ENCODE data around the gene LCE2C. TPM values are rescaled to one million over a fixed set of nuclear protein-coding genes. Genes with fewer than 3 reads are reported as not detected.

The LCE2C gene
- total RNA-seq, 1 experiment from 2014 or later, result not detected

DNA sequence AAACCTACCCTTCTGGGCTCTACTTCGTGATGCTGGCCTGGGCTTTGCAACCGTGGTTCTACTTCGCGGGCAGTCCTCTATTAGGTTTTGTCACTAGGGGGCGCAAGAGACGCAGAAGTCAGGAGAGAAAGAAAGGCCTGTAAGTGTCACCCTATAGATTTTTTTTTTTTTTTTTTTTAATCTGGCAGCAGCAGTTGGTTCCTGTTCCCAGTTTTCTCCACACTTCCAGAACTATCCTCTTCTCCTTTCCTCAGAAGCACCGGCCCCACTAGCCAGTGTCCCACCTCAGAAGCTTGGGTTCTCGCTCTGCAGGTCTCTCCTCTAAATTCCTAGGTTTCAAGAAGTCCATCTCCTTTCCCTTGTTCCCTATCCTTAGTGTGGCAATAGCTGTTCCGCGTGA is 21.0 kb upstream of the LCE2C start:
- ChIA-PET CTCF (interaction anchor here (0.7 kb wide), 3 partner anchors 196 to 566 kb away, joined by 3 to 5 read pairs (median 5); no protein-coding TSS in a partner anchor), POLR2A (no interaction called here)
- H3K27me3 ChIP-seq (ENCODE audit: control insufficient read depth, insufficient read depth, low read length), result peaks cover 5% of the 10 kb centered on the region
- TF ChIP-seq TCF7L2 (IDR thresholded peaks at IDR 0.05; ENCODE audit: low read depth, low read length), result no peak
- TF ChIP-seq, protein P1, sequence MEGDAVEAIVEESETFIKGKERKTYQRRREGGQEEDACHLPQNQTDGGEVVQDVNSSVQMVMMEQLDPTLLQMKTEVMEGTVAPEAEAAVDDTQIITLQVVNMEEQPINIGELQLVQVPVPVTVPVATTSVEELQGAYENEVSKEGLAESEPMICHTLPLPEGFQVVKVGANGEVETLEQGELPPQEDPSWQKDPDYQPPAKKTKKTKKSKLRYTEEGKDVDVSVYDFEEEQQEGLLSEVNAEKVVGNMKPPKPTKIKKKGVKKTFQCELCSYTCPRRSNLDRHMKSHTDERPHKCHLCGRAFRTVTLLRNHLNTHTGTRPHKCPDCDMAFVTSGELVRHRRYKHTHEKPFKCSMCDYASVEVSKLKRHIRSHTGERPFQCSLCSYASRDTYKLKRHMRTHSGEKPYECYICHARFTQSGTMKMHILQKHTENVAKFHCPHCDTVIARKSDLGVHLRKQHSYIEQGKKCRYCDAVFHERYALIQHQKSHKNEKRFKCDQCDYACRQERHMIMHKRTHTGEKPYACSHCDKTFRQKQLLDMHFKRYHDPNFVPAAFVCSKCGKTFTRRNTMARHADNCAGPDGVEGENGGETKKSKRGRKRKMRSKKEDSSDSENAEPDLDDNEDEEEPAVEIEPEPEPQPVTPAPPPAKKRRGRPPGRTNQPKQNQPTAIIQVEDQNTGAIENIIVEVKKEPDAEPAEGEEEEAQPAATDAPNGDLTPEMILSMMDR (IDR thresholded peaks at IDR 0.05), result peak; percentile 92
- no peaks in the 10 kb centered on the region for H3K4me1 ChIP-seq (ENCODE audit: control insufficient read depth, insufficient read depth, low read length)
- H3K4me3 ChIP-seq (ENCODE audit: low read depth in 2 of 2, low read length in 2 of 2), result no peak overlapping the region
- BruUV-seq (replicated peaks), result no TSS peak
- in situ Hi-C loops (cut with HindIII; ENCODE audit: low pct_unique_long_range_greater_than_20kb, low sequenced_read_pairs), result no loop called here
- no peaks in the 10 kb centered on the region for H3K9me3 ChIP-seq (ENCODE audit: control insufficient read depth, insufficient read depth, low read depth, low read length)
- DNase-seq (ENCODE audit: low read depth, low spot score) (peak; percentile 35), ATAC-seq (peak; percentile 93)
- no peaks in the 10 kb centered on the region for H3K36me3 ChIP-seq (ENCODE audit: control insufficient read depth, insufficient read depth, low read length)
- no peak overlapping the region for H3K27ac ChIP-seq (ENCODE audit: low read length)
- intact Hi-C loops (cut with micrococcal nuclease; ENCODE audit: unreplicated experiment), result loop anchor here (10.0 kb wide), 1 partner anchor 571 kb away; no protein-coding TSS in a partner anchor

DNA sequence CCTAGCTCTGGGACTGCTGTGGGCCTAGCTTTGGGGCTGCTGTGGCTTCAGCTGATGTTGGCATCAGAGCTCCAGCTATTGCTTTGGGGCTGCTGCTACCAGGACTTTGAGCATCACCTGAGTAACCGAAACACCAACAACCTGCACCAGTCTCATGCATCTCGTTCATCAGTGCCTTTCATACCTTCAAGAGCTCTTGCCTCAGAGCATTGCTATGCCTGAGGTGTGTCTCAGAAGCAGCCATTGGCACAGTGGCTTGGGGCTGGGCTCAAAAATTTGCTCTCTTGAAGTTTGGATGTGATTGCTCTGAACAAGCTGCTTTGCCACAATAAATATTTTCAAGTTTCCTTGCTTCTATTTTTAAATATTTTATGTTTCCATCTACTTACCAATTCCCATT is 18.6 kb upstream of the LCE2C start:
- intact Hi-C loops (cut with micrococcal nuclease; ENCODE audit: unreplicated experiment), result loop anchor here (5.0 to 10.0 kb wide), 2 partner anchors 211 to 568 kb away; no protein-coding TSS in a partner anchor
- no peak overlapping the region for H3K27ac ChIP-seq (ENCODE audit: low read length)
- CTCF ChIA-PET, result no interaction called here
- no peaks in the 10 kb centered on the region for H3K9me3 ChIP-seq (ENCODE audit: control insufficient read depth, insufficient read depth, low read depth, low read length)
- no peaks in the 10 kb centered on the region for H3K4me1 ChIP-seq (ENCODE audit: control insufficient read depth, insufficient read depth, low read length)
- no peak for DNase-seq (ENCODE audit: low read depth, low spot score)
- no peak for ATAC-seq
- in situ Hi-C loops (cut with HindIII; ENCODE audit: low pct_unique_long_range_greater_than_20kb, low sequenced_read_pairs), result no loop called here
- no peaks in the 10 kb centered on the region for H3K36me3 ChIP-seq (ENCODE audit: control insufficient read depth, insufficient read depth, low read length)
- POLR2A ChIA-PET, result no interaction called here
- H3K4me3 ChIP-seq (ENCODE audit: low read depth in 2 of 2, low read length in 2 of 2), result no peak overlapping the region
- no TSS peak for BruUV-seq (replicated peaks)
- H3K27me3 ChIP-seq (ENCODE audit: control insufficient read depth, insufficient read depth, low read length), result peaks cover 9% of the 10 kb centered on the region
- TF ChIP-seq, protein P2, sequence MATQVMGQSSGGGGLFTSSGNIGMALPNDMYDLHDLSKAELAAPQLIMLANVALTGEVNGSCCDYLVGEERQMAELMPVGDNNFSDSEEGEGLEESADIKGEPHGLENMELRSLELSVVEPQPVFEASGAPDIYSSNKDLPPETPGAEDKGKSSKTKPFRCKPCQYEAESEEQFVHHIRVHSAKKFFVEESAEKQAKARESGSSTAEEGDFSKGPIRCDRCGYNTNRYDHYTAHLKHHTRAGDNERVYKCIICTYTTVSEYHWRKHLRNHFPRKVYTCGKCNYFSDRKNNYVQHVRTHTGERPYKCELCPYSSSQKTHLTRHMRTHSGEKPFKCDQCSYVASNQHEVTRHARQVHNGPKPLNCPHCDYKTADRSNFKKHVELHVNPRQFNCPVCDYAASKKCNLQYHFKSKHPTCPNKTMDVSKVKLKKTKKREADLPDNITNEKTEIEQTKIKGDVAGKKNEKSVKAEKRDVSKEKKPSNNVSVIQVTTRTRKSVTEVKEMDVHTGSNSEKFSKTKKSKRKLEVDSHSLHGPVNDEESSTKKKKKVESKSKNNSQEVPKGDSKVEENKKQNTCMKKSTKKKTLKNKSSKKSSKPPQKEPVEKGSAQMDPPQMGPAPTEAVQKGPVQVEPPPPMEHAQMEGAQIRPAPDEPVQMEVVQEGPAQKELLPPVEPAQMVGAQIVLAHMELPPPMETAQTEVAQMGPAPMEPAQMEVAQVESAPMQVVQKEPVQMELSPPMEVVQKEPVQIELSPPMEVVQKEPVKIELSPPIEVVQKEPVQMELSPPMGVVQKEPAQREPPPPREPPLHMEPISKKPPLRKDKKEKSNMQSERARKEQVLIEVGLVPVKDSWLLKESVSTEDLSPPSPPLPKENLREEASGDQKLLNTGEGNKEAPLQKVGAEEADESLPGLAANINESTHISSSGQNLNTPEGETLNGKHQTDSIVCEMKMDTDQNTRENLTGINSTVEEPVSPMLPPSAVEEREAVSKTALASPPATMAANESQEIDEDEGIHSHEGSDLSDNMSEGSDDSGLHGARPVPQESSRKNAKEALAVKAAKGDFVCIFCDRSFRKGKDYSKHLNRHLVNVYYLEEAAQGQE (IDR thresholded peaks at IDR 0.05; ENCODE audit: insufficient read depth in 1 of 2, low read depth in 2 of 2, low read length in 1 of 2), result no peak
- TF ChIP-seq SIN3A (IDR thresholded peaks at IDR 0.05; ENCODE audit: borderline replicate concordance, insufficient read depth, low read depth, low read length), result no peak
- TF ChIP-seq POLR2AphosphoS5 (IDR thresholded peaks at IDR 0.05; ENCODE audit: low read depth, low read length), result no peak
- TF ChIP-seq, protein P1 (IDR thresholded peaks at IDR 0.05), result no peak
- no peak for TF ChIP-seq TCF7L2 (IDR thresholded peaks at IDR 0.05; ENCODE audit: low read depth, low read length)

All from Panc1 (cell line).